ENCODE results near the gene NHLRC3. TPM values are rescaled to one million over a fixed set of nuclear protein-coding genes. Genes with fewer than 3 reads are reported as not detected.

NHLRC3 gene
- total and polyA plus RNA-seq, 7 donors = 2.4 to 16.9 (median 14.5) TPM

DNA sequence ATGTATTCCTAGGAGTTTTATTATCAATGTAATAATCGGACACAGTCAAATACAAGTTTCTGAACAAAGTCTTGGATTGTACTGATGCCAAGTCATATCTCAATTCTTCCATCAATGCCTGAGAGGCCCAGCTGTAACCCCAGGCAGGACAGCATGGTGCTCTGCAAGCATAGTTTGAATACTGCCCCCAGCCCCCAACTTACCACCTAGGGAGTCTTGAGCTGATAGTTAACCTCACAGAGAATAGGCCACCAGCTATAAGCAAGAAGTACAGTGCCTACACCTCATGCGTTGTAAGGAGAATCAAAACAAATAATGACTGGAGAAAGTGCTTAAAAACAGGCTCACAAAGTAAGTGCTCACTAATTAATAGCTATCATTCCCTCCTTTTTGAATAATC is 3.1 kb upstream of the NHLRC3 start:
- H3K4me3 ChIP-seq = peak overlapping the region in 1 of 4 donors; percentile 96
- no peak overlapping the region for H3K27ac ChIP-seq
- WGBS, 2 donors = 15 to 56% methylated on average over 2 of the region's 2 CpGs
- TF ChIP-seq, protein P1, sequence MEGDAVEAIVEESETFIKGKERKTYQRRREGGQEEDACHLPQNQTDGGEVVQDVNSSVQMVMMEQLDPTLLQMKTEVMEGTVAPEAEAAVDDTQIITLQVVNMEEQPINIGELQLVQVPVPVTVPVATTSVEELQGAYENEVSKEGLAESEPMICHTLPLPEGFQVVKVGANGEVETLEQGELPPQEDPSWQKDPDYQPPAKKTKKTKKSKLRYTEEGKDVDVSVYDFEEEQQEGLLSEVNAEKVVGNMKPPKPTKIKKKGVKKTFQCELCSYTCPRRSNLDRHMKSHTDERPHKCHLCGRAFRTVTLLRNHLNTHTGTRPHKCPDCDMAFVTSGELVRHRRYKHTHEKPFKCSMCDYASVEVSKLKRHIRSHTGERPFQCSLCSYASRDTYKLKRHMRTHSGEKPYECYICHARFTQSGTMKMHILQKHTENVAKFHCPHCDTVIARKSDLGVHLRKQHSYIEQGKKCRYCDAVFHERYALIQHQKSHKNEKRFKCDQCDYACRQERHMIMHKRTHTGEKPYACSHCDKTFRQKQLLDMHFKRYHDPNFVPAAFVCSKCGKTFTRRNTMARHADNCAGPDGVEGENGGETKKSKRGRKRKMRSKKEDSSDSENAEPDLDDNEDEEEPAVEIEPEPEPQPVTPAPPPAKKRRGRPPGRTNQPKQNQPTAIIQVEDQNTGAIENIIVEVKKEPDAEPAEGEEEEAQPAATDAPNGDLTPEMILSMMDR (IDR thresholded peaks at IDR 0.05) = no peak
- TF ChIP-seq EP300 (IDR thresholded peaks at IDR 0.05) (no peak), POLR2A (IDR thresholded peaks at IDR 0.05) (no peak), POLR2AphosphoS5 (IDR thresholded peaks at IDR 0.05) (no peak)
- H3K4me1 ChIP-seq = peaks cover 0 to 51% (median 42%) of the 10 kb centered on the region in 4 donors
- intact Hi-C loops (cut with DNase I) = loop anchor here (5.0 kb wide), 1 partner anchor 582 kb away; no protein-coding TSS in a partner anchor
- peaks cover 0 to 6% (median 0%) of the 10 kb centered on the region in 4 donors for H3K36me3 ChIP-seq
- no peaks in the 10 kb centered on the region for H3K9me3 ChIP-seq
- H3K27me3 ChIP-seq = no peaks in the 10 kb centered on the region
- DNase-seq = no peak

DNA sequence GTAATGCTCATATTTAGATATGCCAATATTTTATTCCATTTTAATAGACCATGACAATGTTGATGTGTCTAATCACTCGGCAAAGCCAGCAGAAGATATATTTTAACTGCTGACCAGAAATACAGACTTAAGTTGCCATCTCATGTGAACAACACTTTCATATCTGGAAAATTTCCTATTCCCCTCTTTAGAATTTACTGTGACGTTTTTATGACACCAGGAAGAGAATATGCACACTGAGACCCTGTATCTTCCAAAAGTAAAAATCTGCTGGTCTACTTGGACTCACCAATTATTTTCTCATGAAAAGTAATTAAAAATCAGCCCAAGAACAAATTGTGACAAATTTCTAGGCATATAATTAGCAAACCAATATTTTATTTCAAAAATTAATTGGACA is 2.5 kb upstream of the NHLRC3 start:
- no peak for DNase-seq
- Histone ChIP-seq H3K4me3 (peak overlapping the region in 3 of 4 donors; percentile 87 to 99 (median 96)), H3K27ac (no peak overlapping the region), H3K4me1 (peaks cover 0 to 57% (median 48%) of the 10 kb centered on the region in 4 donors), H3K36me3 (peaks cover 0 to 2% (median 0%) of the 10 kb centered on the region in 4 donors), H3K9me3 (no peaks in the 10 kb centered on the region), H3K27me3 (no peaks in the 10 kb centered on the region)
- 5 to 25% methylated on average over 2 of the region's 2 CpGs for WGBS, 2 donors
- no peak for TF ChIP-seq EP300 (IDR thresholded peaks at IDR 0.05)
- no peak for TF ChIP-seq POLR2AphosphoS5 (IDR thresholded peaks at IDR 0.05)
- TF ChIP-seq, protein P1 (IDR thresholded peaks at IDR 0.05) = no peak
- TF ChIP-seq POLR2A (IDR thresholded peaks at IDR 0.05) = no peak
- intact Hi-C loops (cut with DNase I) = loop anchor here (5.0 kb wide), 1 partner anchor 582 kb away; no protein-coding TSS in a partner anchor

DNA sequence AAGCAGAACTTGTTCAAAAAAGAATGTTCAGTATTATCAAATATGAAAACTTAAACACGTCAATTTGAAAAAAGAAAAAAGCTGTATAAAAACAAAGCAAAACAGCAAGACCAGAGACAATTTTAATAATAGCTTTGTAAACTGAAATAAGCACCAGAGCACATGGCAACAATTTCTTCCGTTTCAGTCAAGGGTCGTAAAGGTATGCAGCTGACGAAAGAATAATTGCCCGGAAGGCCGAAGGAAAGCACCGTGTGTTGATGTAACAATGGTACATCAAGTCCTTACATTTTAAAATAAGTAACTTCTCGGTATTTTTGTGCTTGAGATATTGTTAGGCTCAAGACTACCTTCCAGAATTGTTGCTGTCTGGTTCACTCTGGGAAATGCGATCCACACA is 2.0 kb upstream of the NHLRC3 start:
- 0 to 1% methylated on average over 9 of the region's 9 CpGs for WGBS, 2 donors
- no peak for DNase-seq
- H3K4me3 ChIP-seq = peak overlapping the region; percentile 87 to 99 (median 94)
- peaks cover 0 to 60% (median 48%) of the 10 kb centered on the region in 4 donors for H3K4me1 ChIP-seq
- intact Hi-C loops (cut with DNase I) = loop anchor here (5.0 kb wide), 1 partner anchor 581 kb away; no protein-coding TSS in a partner anchor
- H3K27ac ChIP-seq = no peak overlapping the region
- H3K27me3 ChIP-seq = no peaks in the 10 kb centered on the region
- H3K36me3 ChIP-seq = no peaks in the 10 kb centered on the region
- no peak for TF ChIP-seq EP300 (IDR thresholded peaks at IDR 0.05)
- no peak for TF ChIP-seq POLR2A (IDR thresholded peaks at IDR 0.05)
- peak in 1 of 4 donors; percentile 14 for TF ChIP-seq POLR2AphosphoS5 (IDR thresholded peaks at IDR 0.05)
- TF ChIP-seq, protein P1 (IDR thresholded peaks at IDR 0.05) = no peak
- H3K9me3 ChIP-seq = no peaks in the 10 kb centered on the region

DNA sequence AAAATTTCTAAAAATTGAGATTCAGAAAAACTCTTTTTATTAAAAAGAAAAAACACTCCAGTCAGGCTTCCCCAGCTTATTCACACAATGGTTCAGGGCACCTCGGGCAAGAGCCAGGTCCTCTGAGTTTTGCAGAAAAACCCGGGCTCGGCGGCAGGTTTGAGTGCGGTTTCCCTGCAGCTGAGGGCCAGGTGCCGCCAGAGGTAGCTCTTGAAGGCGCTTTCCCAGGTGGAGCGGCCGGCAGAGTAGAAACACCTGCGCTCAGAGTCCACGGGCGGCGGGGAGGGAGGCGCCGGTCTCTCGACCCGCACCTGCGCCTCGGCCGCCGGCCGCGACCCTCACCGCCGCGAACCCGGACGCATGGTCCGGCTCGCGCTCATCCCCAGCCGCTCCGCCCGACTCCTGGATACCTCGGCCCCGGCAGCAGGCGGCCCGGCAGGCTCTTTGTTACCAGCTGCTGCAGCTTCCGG is 811 bp upstream of the NHLRC3 start:
- Histone ChIP-seq H3K4me1 (peaks cover 0 to 60% (median 48%) of the 10 kb centered on the region in 4 donors), H3K4me3 (peak overlapping the region; percentile 87 to 99 (median 94)), H3K27ac (peak overlapping the region; percentile 86 to 87 (median 86)), H3K9me3 (no peaks in the 10 kb centered on the region), H3K36me3 (no peaks in the 10 kb centered on the region), H3K27me3 (no peaks in the 10 kb centered on the region)
- TF ChIP-seq POLR2A (IDR thresholded peaks at IDR 0.05) (no peak), EP300 (IDR thresholded peaks at IDR 0.05) (no peak), POLR2AphosphoS5 (IDR thresholded peaks at IDR 0.05) (no peak)
- TF ChIP-seq, protein P1 (IDR thresholded peaks at IDR 0.05) = no peak
- WGBS, 2 donors = 0% methylated on average over 39 of the region's 39 CpGs
- DNase-seq = peak; percentile 64
- intact Hi-C loops (cut with DNase I) = loop anchor here (5.0 kb wide), 1 partner anchor 580 kb away; no protein-coding TSS in a partner anchor
